HAP-1 (cell line): Measurements from ENCODE around the gene DSE.
A peak's percentile ranks its signal among the peaks of the same experiment; 100 is the strongest.

Experiments used
- DNase-seq, 2 experiments: peaks; one replicate each; pipeline ENCODE4 v3.0.0-alpha.2; 2016 to 2020; ENCODE audit warnings: low spot score in 2 of 2
- H3K27me3 ChIP-seq: fragments of 250-450 bp; sonication (Bioruptor Pico); 2 replicates; pipeline ENCODE4 v1.5.1; 2020; ENCODE audit warnings: low read depth, mild to moderate bottlenecking, moderate library complexity
- H3K36me3 ChIP-seq: fragments of 250-450 bp; sonication (Bioruptor Pico); replicated peaks from 2 replicates; pipeline ENCODE4 v1.5.1; 2020; ENCODE audit warnings: mild to moderate bottlenecking
- H3K4me1 ChIP-seq: fragments of 250-450 bp; sonication (Bioruptor Pico); 2 replicates; pipeline ENCODE4 v1.5.1; 2020; ENCODE audit warnings: mild to moderate bottlenecking
- H3K4me3 ChIP-seq: fragments of 250-450 bp; sonication (Bioruptor Pico); 2 replicates; pipeline ENCODE4 v1.5.1; 2020; ENCODE audit warnings: mild to moderate bottlenecking, moderate library complexity
- H3K9me3 ChIP-seq: fragments of 250-450 bp; sonication (Bioruptor Pico); 2 replicates; pipeline ENCODE4 v1.5.1; 2020; ENCODE audit warnings: mild to moderate bottlenecking, moderate library complexity
- in situ Hi-C: fragments of 300-500 bp; cut with MboI; formaldehyde crosslinking; loops from 3 replicates; pipeline ENCODE4 v1.14.3; 2020; ENCODE audit warnings: low sequenced_read_pairs, inconsistent platforms, mixed read lengths

DSE gene

DNA sequence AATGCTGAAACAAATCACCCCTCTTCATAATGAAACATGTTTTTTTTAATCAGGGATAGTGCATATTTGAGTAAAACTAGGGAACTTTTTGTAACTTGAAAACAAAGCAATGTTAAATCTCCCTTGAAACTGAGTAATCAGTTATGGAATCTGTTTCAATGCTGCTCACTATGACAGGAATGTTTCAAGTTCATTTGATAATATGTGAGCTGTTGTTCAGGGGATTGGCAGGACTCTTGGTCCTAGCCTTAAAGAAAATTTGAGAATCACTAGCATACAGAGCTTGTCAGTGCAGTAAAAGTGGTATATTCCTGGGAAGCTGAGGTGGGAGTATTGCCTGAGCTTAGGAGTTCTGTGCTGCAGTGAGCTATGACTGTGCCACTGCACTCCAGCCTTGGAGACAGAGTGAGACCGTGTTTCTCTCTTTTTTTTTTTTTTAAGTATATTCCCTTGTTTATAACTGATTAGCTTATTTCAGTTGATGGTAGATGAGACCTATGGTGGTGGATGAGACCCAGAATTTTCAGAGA is 68.8 kb downstream of the DSE start:
- H3K27me3 ChIP-seq = no peaks in the 10 kb centered on the region
- no peaks in the 10 kb centered on the region for H3K4me1 ChIP-seq
- no peaks in the 10 kb centered on the region for H3K9me3 ChIP-seq
- no peak for DNase-seq
- no peaks in the 10 kb centered on the region for H3K36me3 ChIP-seq
- H3K4me3 ChIP-seq = no peak overlapping the region
- in situ Hi-C loops = no loop called here

GRCh38 chr6:116443105-116443504 is 72.4 kb downstream of the DSE start:
- H3K4me3 ChIP-seq = no peak overlapping the region
- H3K36me3 ChIP-seq = no peaks in the 10 kb centered on the region
- DNase-seq = no peak
- peaks cover 2% of the 10 kb centered on the region; the same call in 1 of the 2 replicates for H3K27me3 ChIP-seq
- no peaks in the 10 kb centered on the region for H3K4me1 ChIP-seq
- in situ Hi-C loops = no loop called here
- H3K9me3 ChIP-seq = no peaks in the 10 kb centered on the region

GRCh38 chr6:116444092-116444491 is 73.3 kb downstream of the DSE start:
- Histone ChIP-seq H3K9me3 (no peaks in the 10 kb centered on the region), H3K27me3 (peaks cover 2% of the 10 kb centered on the region; the same call in 1 of the 2 replicates), H3K4me3 (no peak overlapping the region), H3K36me3 (no peaks in the 10 kb centered on the region), H3K4me1 (no peaks in the 10 kb centered on the region)
- DNase-seq = peak in 1 of 2 experiments; percentile 52
- in situ Hi-C loops = no loop called here

GRCh38 chr6:116444575-116444974 is 73.8 kb downstream of the DSE start:
- no peaks in the 10 kb centered on the region for H3K9me3 ChIP-seq
- no peaks in the 10 kb centered on the region for H3K36me3 ChIP-seq
- no peaks in the 10 kb centered on the region for H3K4me1 ChIP-seq
- H3K27me3 ChIP-seq = peaks cover 2% of the 10 kb centered on the region; the same call in 1 of the 2 replicates
- H3K4me3 ChIP-seq = no peak overlapping the region
- in situ Hi-C loops = no loop called here
- DNase-seq = no peak

- in situ Hi-C loops = no loop called here
- no peaks in the 10 kb centered on the region for H3K36me3 ChIP-seq
Measured at GRCh38 chr6:116445102-116445501, 74.4 kb downstream of the DSE start.

GRCh38 chr6:116446399-116446798 is 75.7 kb downstream of the DSE start:
- no peak overlapping the region for H3K4me3 ChIP-seq
- in situ Hi-C loops = no loop called here
- H3K27me3 ChIP-seq = peaks cover 2% of the 10 kb centered on the region; the same call in 1 of the 2 replicates
- DNase-seq = no peak
- H3K4me1 ChIP-seq = no peaks in the 10 kb centered on the region
- no peaks in the 10 kb centered on the region for H3K9me3 ChIP-seq
- H3K36me3 ChIP-seq = no peaks in the 10 kb centered on the region

More at GRCh38 chr6:116445102-116445501, 74.4 kb downstream of the DSE start:
- H3K27me3 ChIP-seq = peaks cover 2% of the 10 kb centered on the region; the same call in 1 of the 2 replicates
- no peaks in the 10 kb centered on the region for H3K4me1 ChIP-seq
- H3K9me3 ChIP-seq = no peaks in the 10 kb centered on the region
- H3K4me3 ChIP-seq = no peak overlapping the region
- no peak for DNase-seq

- no peaks in the 10 kb centered on the region for H3K9me3 ChIP-seq
- no peak for DNase-seq
- in situ Hi-C loops = no loop called here
- H3K4me1 ChIP-seq = no peaks in the 10 kb centered on the region
- peaks cover 2% of the 10 kb centered on the region; the same call in 1 of the 2 replicates for H3K27me3 ChIP-seq
- no peaks in the 10 kb centered on the region for H3K36me3 ChIP-seq
- H3K4me3 ChIP-seq = no peak overlapping the region
Measured at GRCh38 chr6:116447052-116447451, 76.3 kb downstream of the DSE start.

GRCh38 chr6:116447496-116448011 is 76.8 kb downstream of the DSE start:
- no peaks in the 10 kb centered on the region for H3K36me3 ChIP-seq
- no peaks in the 10 kb centered on the region for H3K4me1 ChIP-seq
- H3K9me3 ChIP-seq = no peaks in the 10 kb centered on the region
- peaks cover 2% of the 10 kb centered on the region; the same call in 1 of the 2 replicates for H3K27me3 ChIP-seq
- no peak for DNase-seq
- no peak overlapping the region for H3K4me3 ChIP-seq
- in situ Hi-C loops = no loop called here

- Histone ChIP-seq H3K4me1 (no peaks in the 10 kb centered on the region), H3K36me3 (no peaks in the 10 kb centered on the region), H3K27me3 (peaks cover 6% of the 10 kb centered on the region; the same call in 1 of the 2 replicates), H3K9me3 (no peaks in the 10 kb centered on the region), H3K4me3 (no peak overlapping the region)
- no peak for DNase-seq
- in situ Hi-C loops = no loop called here
Measured at GRCh38 chr6:116449565-116449964, 78.8 kb downstream of the DSE start.

GRCh38 chr6:116450185-116450710 is 79.5 kb downstream of the DSE start:
- Histone ChIP-seq H3K4me1 (no peaks in the 10 kb centered on the region), H3K27me3 (peaks cover 6% of the 10 kb centered on the region; the same call in 1 of the 2 replicates), H3K36me3 (no peaks in the 10 kb centered on the region), H3K9me3 (no peaks in the 10 kb centered on the region), H3K4me3 (no peak overlapping the region)
- DNase-seq = no peak
- in situ Hi-C loops = no loop called here

DNA sequence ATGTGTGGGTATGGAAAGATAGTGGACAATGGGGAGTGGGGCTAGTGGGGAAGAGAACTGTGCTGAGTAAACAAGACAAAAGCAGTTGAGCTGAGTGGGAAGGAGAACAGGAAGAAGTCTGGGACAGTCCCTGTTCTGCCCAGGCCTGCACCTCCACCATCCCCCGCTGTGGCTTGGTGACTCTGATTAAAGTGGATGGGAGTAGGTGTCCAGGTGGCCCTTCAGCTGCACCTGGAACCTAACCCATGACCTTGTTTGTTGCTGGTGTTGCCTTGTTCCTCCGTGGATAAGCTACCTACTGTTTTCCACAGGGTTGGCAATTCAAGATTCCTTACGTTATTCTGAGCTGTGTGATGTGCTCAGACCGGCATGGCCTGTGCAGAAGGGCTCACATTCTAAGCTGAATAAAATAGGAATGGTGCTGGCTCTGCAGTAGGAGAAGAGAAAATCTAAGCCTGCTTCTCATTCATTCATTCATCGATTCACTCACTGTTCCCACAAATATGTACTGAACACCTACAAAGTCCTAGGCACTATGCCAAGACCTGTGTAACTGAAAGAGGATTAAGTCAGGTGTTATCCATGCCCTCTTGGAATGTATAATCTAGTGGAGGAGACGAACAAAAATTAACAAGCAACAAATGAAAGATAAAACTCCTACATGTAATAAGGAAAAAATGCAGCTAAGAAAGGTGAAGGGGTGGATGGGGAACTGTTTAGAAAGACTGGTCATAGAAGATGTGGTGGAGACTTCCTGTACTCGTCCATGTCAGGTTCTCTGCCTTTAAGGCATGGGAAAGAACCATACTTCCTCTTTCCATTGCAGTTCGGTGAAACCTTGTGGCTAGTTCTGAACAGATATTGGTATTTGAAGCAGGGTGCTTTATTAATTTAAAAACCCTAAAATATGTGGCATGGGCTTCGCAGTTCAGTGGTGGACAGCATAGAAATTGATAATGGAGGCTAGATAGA is 80.3 kb downstream of the DSE start:
- H3K4me1 ChIP-seq = no peaks in the 10 kb centered on the region
- in situ Hi-C loops = no loop called here
- no peaks in the 10 kb centered on the region for H3K36me3 ChIP-seq
- no peak for DNase-seq
- H3K27me3 ChIP-seq = peaks cover 6% of the 10 kb centered on the region; the same call in 1 of the 2 replicates
- no peak overlapping the region for H3K4me3 ChIP-seq
- H3K9me3 ChIP-seq = no peaks in the 10 kb centered on the region

- in situ Hi-C loops = no loop called here
- no peak for DNase-seq
- Histone ChIP-seq H3K9me3 (no peaks in the 10 kb centered on the region), H3K4me3 (no peak overlapping the region), H3K4me1 (no peaks in the 10 kb centered on the region), H3K36me3 (no peaks in the 10 kb centered on the region), H3K27me3 (peaks cover 6% of the 10 kb centered on the region; the same call in 1 of the 2 replicates)
Measured at GRCh38 chr6:116451916-116452315, 81.2 kb downstream of the DSE start.

GRCh38 chr6:116452531-116452930 is 81.8 kb downstream of the DSE start:
- H3K36me3 ChIP-seq = no peaks in the 10 kb centered on the region
- H3K4me3 ChIP-seq = no peak overlapping the region
- DNase-seq = no peak
- in situ Hi-C loops = no loop called here
- H3K9me3 ChIP-seq = no peaks in the 10 kb centered on the region
- H3K27me3 ChIP-seq = peaks cover 6% of the 10 kb centered on the region; the same call in 1 of the 2 replicates
- no peaks in the 10 kb centered on the region for H3K4me1 ChIP-seq

DNA sequence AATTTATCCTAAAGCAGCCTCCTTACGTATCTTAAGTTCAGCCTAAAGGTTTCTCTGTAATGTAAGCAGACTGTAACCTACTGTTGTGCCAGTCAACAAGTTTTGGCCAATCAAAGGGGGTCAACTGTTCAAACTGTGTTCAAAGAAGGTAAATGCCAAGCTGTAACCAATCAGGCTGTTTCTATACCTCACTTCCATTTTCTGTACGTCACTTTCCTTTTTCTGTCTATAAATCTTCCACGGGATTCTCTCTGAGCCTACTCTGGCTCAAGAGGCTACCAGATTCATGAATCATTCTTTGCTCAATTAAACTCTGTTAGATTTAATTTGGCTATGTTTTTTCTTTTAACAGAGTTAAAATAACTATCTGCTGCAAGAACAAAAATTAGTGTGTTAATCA is 85.4 kb downstream of the DSE start:
- DNase-seq = no peak
- Histone ChIP-seq H3K27me3 (peaks cover 15% of the 10 kb centered on the region), H3K4me1 (no peaks in the 10 kb centered on the region), H3K36me3 (no peaks in the 10 kb centered on the region), H3K9me3 (no peaks in the 10 kb centered on the region), H3K4me3 (no peak overlapping the region)
- in situ Hi-C loops = no loop called here
